A549 (cell line): ENCODE data around the gene EXOSC6. TPM values are rescaled to one million over a fixed set of nuclear protein-coding genes. Genes with fewer than 3 reads are reported as not detected.

Experiments used
- BHLHE40 ChIP-seq: IDR thresholded peaks from 2 replicates; pipeline ENCODE4 v1.6.1; 2012; ENCODE audit warnings: low read depth, low read length, inconsistent platforms
- EHMT2 ChIP-seq: fragments of 200-600 bp; sonication (generic); IDR thresholded peaks from 2 replicates; pipeline ENCODE4 v1.6.1; 2016; ENCODE audit warnings: antibody characterized with exemption, low read depth, mild to moderate bottlenecking, moderate library complexity
- EP300 ChIP-seq, 2 experiments: fragments of >200 bp; sonication (Bioruptor Twin); formaldehyde crosslinking; IDR thresholded peaks; 2 replicates in 1 of 2; 3 replicates in 1 of 2; pipeline ENCODE4 v1.6.1; 2016 to 2017
- ESRRA ChIP-seq: fragments of 150-350 bp; IDR thresholded peaks from 2 replicates; pipeline ENCODE4 v1.6.1; 2014; ENCODE audit warnings: mild to moderate bottlenecking, low read length, borderline replicate concordance
- FOSB ChIP-seq: fragments of 250-450 bp; sonication (Bioruptor Pico); IDR thresholded peaks from 2 replicates; pipeline ENCODE4 v1.5.0; 2020; ENCODE audit warnings: mild to moderate bottlenecking, moderate library complexity
- FOSL2 ChIP-seq, 2 experiments: fragments of 450-650 bp in 1 of 2; fragments of >200 bp in 1 of 2; sonication (Bioruptor Twin) in 1 of 2; formaldehyde crosslinking; IDR thresholded peaks; 2 replicates each; pipeline versions ENCODE4 v1.5.0 to v1.6.1; 2016 to 2020; ENCODE audit warnings: mild to moderate bottlenecking in 1 of 2, moderate library complexity in 1 of 2
- GATA3 ChIP-seq: IDR thresholded peaks from 2 replicates; pipeline ENCODE4 v1.6.1; 2012; ENCODE audit warnings: borderline replicate concordance
- HDAC2 ChIP-seq: fragments of 200-600 bp; sonication (generic); IDR thresholded peaks from 2 replicates; pipeline ENCODE4 v1.6.1; 2016
- HEYL ChIP-seq: fragments of 250-450 bp; sonication (Bioruptor Pico); IDR thresholded peaks from 2 replicates; pipeline ENCODE4 v1.8.0; 2021; ENCODE audit warnings: mild to moderate bottlenecking, moderate library complexity
- HOXB13 ChIP-seq: fragments of 250-450 bp; sonication (Bioruptor Pico); IDR thresholded peaks from 2 replicates; pipeline ENCODE4 v1.5.0; 2020; ENCODE audit warnings: low read depth, mild to moderate bottlenecking, moderate library complexity
- JUNB ChIP-seq: fragments of >200 bp; sonication (Bioruptor Twin); formaldehyde crosslinking; IDR thresholded peaks from 2 replicates; pipeline ENCODE4 v1.6.1; 2016
- MAZ ChIP-seq: fragments of 150-350 bp; IDR thresholded peaks from 2 replicates; pipeline ENCODE4 v1.6.1; 2014; ENCODE audit warnings: antibody characterized with exemption, low read depth, low read length, borderline replicate concordance
- NPAS2 ChIP-seq: fragments of 250-450 bp; sonication (Bioruptor Pico); IDR thresholded peaks from 2 replicates; pipeline ENCODE4 v1.8.0; 2022; ENCODE audit warnings: mild to moderate bottlenecking, moderate library complexity, borderline replicate concordance
- REST ChIP-seq: fragments of 200-600 bp; sonication (generic); IDR thresholded peaks from 2 replicates; pipeline ENCODE4 v1.6.1; 2016; ENCODE audit warnings: antibody characterized with exemption, mild to moderate bottlenecking, moderate library complexity
- SREBF2 ChIP-seq: fragments of 450-650 bp; IDR thresholded peaks from 2 replicates; pipeline ENCODE4 v1.6.1; 2014; ENCODE audit warnings: mild to moderate bottlenecking, moderate library complexity
- USF2 ChIP-seq: fragments of 450-650 bp; IDR thresholded peaks from 2 replicates; pipeline ENCODE4 v1.6.1; 2014; ENCODE audit warnings: antibody characterized with exemption
- ZFP36 ChIP-seq: fragments of 450-650 bp; IDR thresholded peaks from 2 replicates; pipeline ENCODE4 v1.6.1; 2014; ENCODE audit warnings: borderline replicate concordance; ENCODE audit not compliant: partially characterized antibody
- ZNF302 ChIP-seq: fragments of 250-450 bp; sonication (Bioruptor Pico); IDR thresholded peaks from 2 replicates; pipeline ENCODE4 v1.9.0; 2021; ENCODE audit warnings: inconsistent platforms, mild to moderate bottlenecking, moderate library complexity
- polyA plus RNA-seq, 4 experiments: library from polyadenylated mRNA; depleted of rRNA in 3 of 4; stranded (reverse); fragments of >200 nt; fragmentation: RNase III in 1 of 4; extraction: RNeasy Plus Mini Kit Qiagen cat#74134 plus additional on column Dnase treatment in 1 of 4; gene quantifications; 2 replicates in 3 of 4; 3 replicates in 1 of 4; pipeline ENCODE4 v1.2.3, GENCODE V29; 2011 to 2017
- TF ChIP-seq, protein P1 (sequence below): fragments of 250-450 bp; sonication (Bioruptor Pico); IDR thresholded peaks from 2 replicates; pipeline ENCODE4 v1.5.0; 2021; ENCODE audit warnings: mild to moderate bottlenecking, moderate library complexity, borderline replicate concordance
- TF ChIP-seq, protein P2 (sequence below): fragments of >200 bp; sonication (Bioruptor Twin); formaldehyde crosslinking; IDR thresholded peaks from 3 replicates; pipeline ENCODE4 v1.5.1; 2016
- TF ChIP-seq, protein P3 (sequence below): fragments of 150-350 bp; IDR thresholded peaks from 2 replicates; pipeline ENCODE4 v1.6.1; 2014; ENCODE audit warnings: low read depth, mild to moderate bottlenecking, low read length

Gene EXOSC6
- polyA plus RNA-seq, 2 of the 4 experiments (the other 2 are of a cell fraction), result 12.2 to 15.0 TPM

- TF ChIP-seq, protein P1, sequence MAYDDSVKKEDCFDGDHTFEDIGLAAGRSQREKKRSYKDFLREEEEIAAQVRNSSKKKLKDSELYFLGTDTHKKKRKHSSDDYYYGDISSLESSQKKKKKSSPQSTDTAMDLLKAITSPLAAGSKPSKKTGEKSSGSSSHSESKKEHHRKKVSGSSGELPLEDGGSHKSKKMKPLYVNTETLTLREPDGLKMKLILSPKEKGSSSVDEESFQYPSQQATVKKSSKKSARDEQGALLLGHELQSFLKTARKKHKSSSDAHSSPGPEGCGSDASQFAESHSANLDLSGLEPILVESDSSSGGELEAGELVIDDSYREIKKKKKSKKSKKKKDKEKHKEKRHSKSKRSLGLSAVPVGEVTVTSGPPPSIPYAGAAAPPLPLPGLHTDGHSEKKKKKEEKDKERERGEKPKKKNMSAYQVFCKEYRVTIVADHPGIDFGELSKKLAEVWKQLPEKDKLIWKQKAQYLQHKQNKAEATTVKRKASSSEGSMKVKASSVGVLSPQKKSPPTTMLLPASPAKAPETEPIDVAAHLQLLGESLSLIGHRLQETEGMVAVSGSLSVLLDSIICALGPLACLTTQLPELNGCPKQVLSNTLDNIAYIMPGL, result no peak
- TF ChIP-seq FOSB (CRISPR knock-in tag) (no peak), BHLHE40 (no peak), SREBF2 (no peak), MAZ (no peak), NPAS2 (CRISPR knock-in tag) (no peak), FOSL2 (IDR thresholded peaks at IDR 0.05) (no peak), FOSL2 (CRISPR knock-in tag; IDR thresholded peaks at IDR 0.05) (peak; percentile 46; the same call in 1 of the 2 replicates), EHMT2 (no peak), ESRRA (no peak), ZNF302 (CRISPR knock-in tag) (no peak), HDAC2 (no peak; the same call in 1 of the 2 replicates), USF2 (no peak), EP300 (IDR thresholded peaks at IDR 0.05) (no peak), HOXB13 (CRISPR knock-in tag) (no peak), ZFP36 (no peak), GATA3 (no peak), JUNB (no peak), REST (no peak), HEYL (CRISPR knock-in tag) (no peak)
- TF ChIP-seq, protein P2, sequence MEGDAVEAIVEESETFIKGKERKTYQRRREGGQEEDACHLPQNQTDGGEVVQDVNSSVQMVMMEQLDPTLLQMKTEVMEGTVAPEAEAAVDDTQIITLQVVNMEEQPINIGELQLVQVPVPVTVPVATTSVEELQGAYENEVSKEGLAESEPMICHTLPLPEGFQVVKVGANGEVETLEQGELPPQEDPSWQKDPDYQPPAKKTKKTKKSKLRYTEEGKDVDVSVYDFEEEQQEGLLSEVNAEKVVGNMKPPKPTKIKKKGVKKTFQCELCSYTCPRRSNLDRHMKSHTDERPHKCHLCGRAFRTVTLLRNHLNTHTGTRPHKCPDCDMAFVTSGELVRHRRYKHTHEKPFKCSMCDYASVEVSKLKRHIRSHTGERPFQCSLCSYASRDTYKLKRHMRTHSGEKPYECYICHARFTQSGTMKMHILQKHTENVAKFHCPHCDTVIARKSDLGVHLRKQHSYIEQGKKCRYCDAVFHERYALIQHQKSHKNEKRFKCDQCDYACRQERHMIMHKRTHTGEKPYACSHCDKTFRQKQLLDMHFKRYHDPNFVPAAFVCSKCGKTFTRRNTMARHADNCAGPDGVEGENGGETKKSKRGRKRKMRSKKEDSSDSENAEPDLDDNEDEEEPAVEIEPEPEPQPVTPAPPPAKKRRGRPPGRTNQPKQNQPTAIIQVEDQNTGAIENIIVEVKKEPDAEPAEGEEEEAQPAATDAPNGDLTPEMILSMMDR, result no peak
- TF ChIP-seq, protein P3, sequence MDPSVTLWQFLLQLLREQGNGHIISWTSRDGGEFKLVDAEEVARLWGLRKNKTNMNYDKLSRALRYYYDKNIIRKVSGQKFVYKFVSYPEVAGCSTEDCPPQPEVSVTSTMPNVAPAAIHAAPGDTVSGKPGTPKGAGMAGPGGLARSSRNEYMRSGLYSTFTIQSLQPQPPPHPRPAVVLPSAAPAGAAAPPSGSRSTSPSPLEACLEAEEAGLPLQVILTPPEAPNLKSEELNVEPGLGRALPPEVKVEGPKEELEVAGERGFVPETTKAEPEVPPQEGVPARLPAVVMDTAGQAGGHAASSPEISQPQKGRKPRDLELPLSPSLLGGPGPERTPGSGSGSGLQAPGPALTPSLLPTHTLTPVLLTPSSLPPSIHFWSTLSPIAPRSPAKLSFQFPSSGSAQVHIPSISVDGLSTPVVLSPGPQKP, result peak; percentile 51; the same call in 1 of the 2 replicates
These were observed 47.5 kb upstream of the EXOSC6 start, which contains the start of gene DDX19B (continued) for GRCh38 chr16:70298988-70299938.
